Keratinocyte (primary cell): ENCODE results near the gene MMP14. TPM values are rescaled to one million over a fixed set of nuclear protein-coding genes. Genes with fewer than 3 reads are reported as not detected.
"Not testable (repeated sequence)": the region's sequence is repeated elsewhere in the genome, so short reads cannot be mapped to it uniquely, and the experiment has no call there.

Source experiments
- DNase-seq: peaks from one replicate; pipeline ENCODE4 v3.0.0-alpha.2; 2011; ENCODE audit warnings: low read depth, missing footprints, low spot score
- FAIRE-seq: peaks from 2 replicates; lab custom pipeline; 2011; peaks lifted over from hg19 to GRCh38; lab: Jason Lieb, UNC
- H2AFZ ChIP-seq: 2 replicates; pipeline ENCODE4 v1.6.0; 2012; ENCODE audit warnings: low read length, control low read depth, inconsistent platforms; ENCODE audit not compliant: control insufficient read depth
- H3K27ac ChIP-seq: 2 replicates; pipeline ENCODE4 v1.5.1; 2011; ENCODE audit warnings: low read length; ENCODE audit not compliant: control insufficient read depth, insufficient read depth
- H3K27me3 ChIP-seq: 3 replicates; pipeline ENCODE4 v1.6.0; 2011; ENCODE audit warnings: low read length; ENCODE audit not compliant: control insufficient read depth, insufficient read depth; ENCODE audit errors: extremely low read depth
- H3K36me3 ChIP-seq, 2 experiments: 2 replicates in 1 of 2; 3 replicates in 1 of 2; pipeline ENCODE4 v1.5.1; 2011; ENCODE audit warnings: low read length in 2 of 2, mild to moderate bottlenecking in 1 of 2; ENCODE audit not compliant: control insufficient read depth in 2 of 2, insufficient read depth in 2 of 2; ENCODE audit errors: extremely low read depth in 1 of 2
- H3K4me1 ChIP-seq: 3 replicates; pipeline ENCODE4 v1.5.1; 2011; ENCODE audit warnings: low read length; ENCODE audit not compliant: control insufficient read depth, insufficient read depth; ENCODE audit errors: extremely low read depth
- H3K4me2 ChIP-seq: 3 replicates; pipeline ENCODE4 v1.6.0; 2011; ENCODE audit warnings: low read depth, low read length; ENCODE audit not compliant: control insufficient read depth, insufficient read depth; ENCODE audit errors: extremely low read depth
- H3K4me3 ChIP-seq, 3 experiments: fragments of 200-600 bp in 1 of 3; sonication (generic) in 1 of 3; 2 replicates in 2 of 3; 3 replicates in 1 of 3; pipeline ENCODE4 v1.5.1; 2011 to 2016; ENCODE audit warnings: low read length in 3 of 3, mild to moderate bottlenecking in 3 of 3, control low read depth in 2 of 3, inconsistent platforms in 1 of 3, low read depth in 1 of 3, mixed read lengths in 1 of 3, mixed run types in 1 of 3, moderate library complexity in 1 of 3; ENCODE audit not compliant: control insufficient read depth in 2 of 3, insufficient read depth in 2 of 3; ENCODE audit errors: extremely low read depth in 1 of 3
- H3K79me2 ChIP-seq: 2 replicates; pipeline ENCODE4 v1.6.0; 2012; ENCODE audit warnings: low read length; ENCODE audit not compliant: control insufficient read depth, insufficient read depth
- H3K9ac ChIP-seq: 3 replicates; pipeline ENCODE4 v1.6.0; 2011; ENCODE audit warnings: low read length; ENCODE audit not compliant: control insufficient read depth, insufficient read depth; ENCODE audit errors: extremely low read depth
- H3K9me1 ChIP-seq: 3 replicates; pipeline ENCODE4 v1.6.0; 2011; ENCODE audit warnings: low read length; ENCODE audit not compliant: control insufficient read depth, insufficient read depth; ENCODE audit errors: extremely low read depth
- H3K9me3 ChIP-seq: 2 replicates; pipeline ENCODE4 v1.5.1; 2012; ENCODE audit warnings: low read depth, low read length; ENCODE audit not compliant: control insufficient read depth
- H4K20me1 ChIP-seq: 3 replicates; pipeline ENCODE4 v1.6.0; 2011; ENCODE audit warnings: low read length; ENCODE audit not compliant: control insufficient read depth, insufficient read depth; ENCODE audit errors: extremely low read depth
- EZH2 ChIP-seq: IDR thresholded peaks from one replicate; pipeline ENCODE4 v1.6.1; 2012; ENCODE audit warnings: inconsistent platforms, mild to moderate bottlenecking, low read length, moderate library complexity
- dilution Hi-C: fragments of 300-500 bp; cut with MboI; formaldehyde crosslinking; loops from one replicate; pipeline ENCODE4 v1.7.0; 2020; ENCODE audit warnings: low sequenced_read_pairs; ENCODE audit not compliant: extremely low pct_ligation_motif_present
- polyA plus RNA-seq, 5 experiments: library from polyadenylated mRNA; depleted of rRNA in 3 of 5; stranded (reverse) in 3 of 5; stranded (forward) in 1 of 5; unstranded in 1 of 5; fragments of >200 nt; gene quantifications; 1 replicate in 1 of 5; 2 replicates in 3 of 5; 3 replicates in 1 of 5; pipeline versions ENCODE4 v1.2.1 to v1.2.3, GENCODE V29; 2011 to 2012; ENCODE audit warnings: missing spikeins in 2 of 5, low read depth in 1 of 5, low replicate concordance in 1 of 5
- TF ChIP-seq, protein P1 (sequence below), 3 experiments: IDR thresholded peaks in 1 of 3; conservative IDR thresholded peaks in 1 of 3; optimal IDR thresholded peaks in 1 of 3; 2 replicates in 2 of 3; 3 replicates in 1 of 3; pipeline versions ENCODE3 to v1.5.1; 2011; ENCODE audit warnings: low read length in 3 of 3, mild to moderate bottlenecking in 3 of 3, moderate library complexity in 2 of 3, control low read depth in 1 of 3, inconsistent platforms in 1 of 3; ENCODE audit not compliant: insufficient read depth in 2 of 3; ENCODE audit errors: extremely low read depth in 1 of 3

MMP14 gene
- polyA plus RNA-seq, 1 donor (not counting 4 experiments of a cell fraction or from before 2014, with no cell fraction given) = 185 TPM

DNA sequence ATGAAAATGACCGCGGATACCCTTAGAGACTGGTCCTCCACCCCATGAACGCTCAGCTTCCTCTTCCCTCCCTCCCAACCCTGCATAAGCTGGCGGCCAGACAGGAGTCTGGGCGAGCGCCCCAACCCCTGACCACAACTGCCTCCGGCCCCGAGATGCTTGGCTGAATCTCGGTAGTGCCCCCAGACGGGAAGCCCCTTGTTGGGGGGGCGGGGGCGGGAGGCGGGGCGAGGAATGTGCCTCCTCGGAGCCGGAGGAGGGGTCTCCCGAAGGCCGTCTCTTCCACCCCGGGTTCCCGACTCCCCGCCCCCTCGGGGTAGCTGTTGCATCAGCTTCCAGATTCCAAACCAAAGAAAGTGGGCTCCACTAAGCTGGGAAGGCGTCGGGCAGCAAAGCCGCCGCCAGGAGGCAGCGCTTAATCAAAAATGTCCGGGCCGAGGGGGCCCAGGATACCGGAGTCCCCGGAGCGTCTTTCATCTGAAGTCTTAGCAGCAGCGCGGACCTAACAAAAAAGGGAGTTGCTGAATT, 13.8 kb upstream of the MMP14 start:
- Histone ChIP-seq H3K9me3 (no peaks in the 10 kb centered on the region), H2AFZ (no peak overlapping the region), H3K4me1 (peaks cover 25% of the 10 kb centered on the region), H4K20me1 (no peaks in the 10 kb centered on the region), H3K9me1 (no peaks in the 10 kb centered on the region), H3K79me2 (no peaks in the 10 kb centered on the region), H3K27me3 (no peaks in the 10 kb centered on the region), H3K36me3 (no peaks in the 10 kb centered on the region), H3K27ac (no peak overlapping the region), H3K4me3 (peak overlapping the region in 2 of 3 experiments; percentile 12 to 29), H3K9ac (peak overlapping the region; percentile 42), H3K4me2 (peak overlapping the region; percentile 48)
- DNase-seq (no peak), FAIRE-seq (no peak)
- no peak for TF ChIP-seq EZH2
- TF ChIP-seq, protein P1, sequence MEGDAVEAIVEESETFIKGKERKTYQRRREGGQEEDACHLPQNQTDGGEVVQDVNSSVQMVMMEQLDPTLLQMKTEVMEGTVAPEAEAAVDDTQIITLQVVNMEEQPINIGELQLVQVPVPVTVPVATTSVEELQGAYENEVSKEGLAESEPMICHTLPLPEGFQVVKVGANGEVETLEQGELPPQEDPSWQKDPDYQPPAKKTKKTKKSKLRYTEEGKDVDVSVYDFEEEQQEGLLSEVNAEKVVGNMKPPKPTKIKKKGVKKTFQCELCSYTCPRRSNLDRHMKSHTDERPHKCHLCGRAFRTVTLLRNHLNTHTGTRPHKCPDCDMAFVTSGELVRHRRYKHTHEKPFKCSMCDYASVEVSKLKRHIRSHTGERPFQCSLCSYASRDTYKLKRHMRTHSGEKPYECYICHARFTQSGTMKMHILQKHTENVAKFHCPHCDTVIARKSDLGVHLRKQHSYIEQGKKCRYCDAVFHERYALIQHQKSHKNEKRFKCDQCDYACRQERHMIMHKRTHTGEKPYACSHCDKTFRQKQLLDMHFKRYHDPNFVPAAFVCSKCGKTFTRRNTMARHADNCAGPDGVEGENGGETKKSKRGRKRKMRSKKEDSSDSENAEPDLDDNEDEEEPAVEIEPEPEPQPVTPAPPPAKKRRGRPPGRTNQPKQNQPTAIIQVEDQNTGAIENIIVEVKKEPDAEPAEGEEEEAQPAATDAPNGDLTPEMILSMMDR (optimal IDR thresholded peaks at IDR 0.05 in 1 of 3, IDR thresholded peaks at IDR 0.05 in 1 of 3, conservative IDR thresholded peaks at IDR 0.05 in 1 of 3; ENCODE audit: extremely low read depth in 1 of 3, insufficient read depth in 2 of 3, low read length in 3 of 3) = peak; percentile 79 to 85 (median 81)
- dilution Hi-C loops = no loop called here

- Histone ChIP-seq H2AFZ (peak overlapping the region; percentile 52), H3K9me1 (no peaks in the 10 kb centered on the region), H3K4me3 (no peak overlapping the region), H3K4me1 (peaks cover 30% of the 10 kb centered on the region), H3K79me2 (peaks cover 2% of the 10 kb centered on the region), H3K36me3 (no peaks in the 10 kb centered on the region), H3K4me2 (peak overlapping the region; percentile 11), H3K9me3 (no peaks in the 10 kb centered on the region), H3K27ac (peak overlapping the region; percentile 15), H3K27me3 (no peaks in the 10 kb centered on the region), H3K9ac (no peak overlapping the region), H4K20me1 (no peaks in the 10 kb centered on the region)
- TF ChIP-seq, protein P1 (optimal IDR thresholded peaks at IDR 0.05 in 1 of 3, IDR thresholded peaks at IDR 0.05 in 1 of 3, conservative IDR thresholded peaks at IDR 0.05 in 1 of 3; ENCODE audit: extremely low read depth in 1 of 3, insufficient read depth in 2 of 3, low read length in 3 of 3) = no peak
- TF ChIP-seq EZH2 = no peak
- dilution Hi-C loops = no loop called here
- peak; percentile 93 for FAIRE-seq
- no peak for DNase-seq
These were observed 11.6 kb upstream of the MMP14 start for GRCh38 chr14:22824711-22825359.

DNA sequence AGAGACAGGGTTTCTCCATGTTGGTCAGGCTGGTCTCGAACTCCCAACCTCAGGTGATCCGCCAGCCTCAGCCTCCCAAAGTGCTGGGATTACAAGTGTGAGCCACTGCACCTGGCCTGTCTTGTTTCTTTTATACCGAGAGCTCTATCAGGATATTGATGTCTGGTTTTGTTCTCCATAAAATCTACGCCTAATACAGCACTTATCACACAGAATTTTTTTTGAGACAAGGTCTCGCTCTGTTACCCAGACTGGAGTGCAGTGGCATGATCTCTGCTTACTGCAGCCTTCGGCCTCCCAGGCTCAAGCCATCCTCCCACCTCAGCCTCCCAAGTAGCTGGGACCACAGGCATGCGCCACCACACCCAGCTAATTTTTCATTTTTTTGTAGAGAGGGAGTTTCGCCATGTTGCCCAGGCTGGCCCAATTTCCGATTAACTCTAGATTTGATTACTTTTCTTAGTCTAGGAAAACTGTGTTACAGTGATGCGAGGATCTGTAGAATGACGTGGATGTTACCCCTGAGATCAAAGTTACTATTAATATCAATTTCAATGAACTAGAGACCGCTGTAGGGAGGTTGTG, 7.2 kb upstream of the MMP14 start:
- H4K20me1 ChIP-seq, H3K9me1 ChIP-seq, H3K9me3 ChIP-seq, FAIRE-seq, DNase-seq, dilution Hi-C loops, H3K27me3 ChIP-seq: not testable (repeated sequence)
- Histone ChIP-seq H3K4me1 (peaks cover 21% of the 10 kb centered on the region), H3K9ac (peak overlapping the region; percentile 93), H3K4me2 (peak overlapping the region; percentile 97), H3K27ac (peak overlapping the region; percentile 82), H3K36me3 (peaks cover 7 to 10% of the 10 kb centered on the region in 2 experiments), H3K79me2 (peaks cover 24% of the 10 kb centered on the region), H2AFZ (peak overlapping the region; percentile 97), H3K4me3 (peak overlapping the region; percentile 70 to 99 (median 92))
